T-cell (primary cell): ENCODE results near the gene B4GALT2. TPM values are rescaled to one million over a fixed set of nuclear protein-coding genes. Genes with fewer than 3 reads are reported as not detected.

ENCODE experiments used
- ATAC-seq, 4 experiments: fragments of 200-7000 bp in 3 of 4; fragments of 150-1000 bp in 1 of 4; cut with Tn5 transposase; replicated peaks in 1 of 4; 1 replicate in 3 of 4; 2 replicates in 1 of 4; pipeline ENCODE4 v1.10.0; 2021; ENCODE audit warnings: moderate library complexity in 3 of 4, mild to moderate bottlenecking in 2 of 4, moderate number of reproducible peaks in 1 of 4
- CTCF ChIA-PET, 2 donors: fragments of 300-600 bp; sonication (Branson Sonifier 250); formaldehyde crosslinking; loops; one replicate each; lab custom pipeline; 2022; ENCODE audit warnings: antibody characterized with exemption in 2 of 2; lab: Charles Lee
- POLR2A ChIA-PET, 2 donors: fragments of 300-600 bp; sonication (Branson Sonifier 250); formaldehyde crosslinking; loops; one replicate each; lab custom pipeline; 2022; ENCODE audit warnings: antibody characterized with exemption in 2 of 2; lab: Charles Lee
- DNase-seq, 35 experiments: peaks; one replicate each; pipeline versions ENCODE4 v3.0.0 to v3.0.0-alpha.2; 2013 to 2023
- H3K27ac ChIP-seq: one replicate; pipeline ENCODE4 v1.5.1; 2013; ENCODE audit warnings: low read length
- H3K27me3 ChIP-seq, 2 experiments: replicated peaks in 1 of 2; 1 replicate in 1 of 2; 2 replicates in 1 of 2; pipeline versions ENCODE4 v1.6.1 to v1.7.0; 2013; ENCODE audit warnings: low read length in 1 of 2, mixed read lengths in 1 of 2; ENCODE audit not compliant: control insufficient read depth in 2 of 2, insufficient read depth in 2 of 2; ENCODE audit errors: extremely low read depth in 1 of 2
- H3K36me3 ChIP-seq, 2 donors: 1 replicate in 1 of 2; 2 replicates in 1 of 2; pipeline versions ENCODE4 v1.6.1 to v1.7.0; 2013; ENCODE audit warnings: low read length in 1 of 2; ENCODE audit not compliant: control insufficient read depth in 2 of 2, insufficient read depth in 1 of 2; ENCODE audit errors: extremely low read depth in 1 of 2
- H3K4me1 ChIP-seq, 2 experiments: 1 replicate in 1 of 2; 2 replicates in 1 of 2; pipeline versions ENCODE4 v1.6.1 to v1.7.0; 2013; ENCODE audit warnings: low read length in 2 of 2, mixed read lengths in 1 of 2; ENCODE audit not compliant: insufficient read depth in 2 of 2, control insufficient read depth in 1 of 2; ENCODE audit errors: extremely low read depth in 1 of 2
- H3K4me3 ChIP-seq, 2 donors: 1 replicate in 1 of 2; 2 replicates in 1 of 2; pipeline versions ENCODE4 v1.5.1 to v1.7.0; 2013; ENCODE audit warnings: mild to moderate bottlenecking in 2 of 2, low read length in 1 of 2, moderate library complexity in 1 of 2; ENCODE audit not compliant: control insufficient read depth in 1 of 2; ENCODE audit errors: extremely low read depth in 1 of 2
- H3K9me3 ChIP-seq: 2 replicates; pipeline ENCODE4 v1.7.0; 2013
- H3K27ac Mint-ChIP-seq, 2 donors: one replicate each; pipeline ENCODE4 v1.8.0; 2020 to 2021; ENCODE audit warnings: mild to moderate bottlenecking in 2 of 2, mixed read lengths in 2 of 2
- H3K27me3 Mint-ChIP-seq, 2 donors: one replicate each; pipeline ENCODE4 v1.8.0; 2021 to 2022; ENCODE audit warnings: mixed read lengths in 2 of 2
- H3K36me3 Mint-ChIP-seq: one replicate; pipeline ENCODE4 v1.8.0; 2021; ENCODE audit warnings: mixed read lengths
- H3K4me1 Mint-ChIP-seq, 3 donors: one replicate each; pipeline ENCODE4 v1.8.0; 2020 to 2022; ENCODE audit warnings: mixed read lengths in 3 of 3, mild to moderate bottlenecking in 1 of 3
- H3K4me3 Mint-ChIP-seq, 3 donors: one replicate each; pipeline ENCODE4 v1.8.0; 2020 to 2022; ENCODE audit warnings: mild to moderate bottlenecking in 3 of 3, mixed read lengths in 3 of 3, moderate library complexity in 3 of 3
- H3K9me3 Mint-ChIP-seq, 3 donors: one replicate each; pipeline ENCODE4 v1.8.0; 2020 to 2022; ENCODE audit warnings: mixed read lengths in 3 of 3
- WGBS: methylation state at CpG from one replicate; pipeline ENCODE4 v1.1.5; 2013; ENCODE audit warnings: missing lambda C conversion rate; ENCODE audit not compliant: insufficient coverage; 5-methylcytosine and 5-hydroxymethylcytosine counted together
- total RNA-seq, 35 experiments: library from RNA in 6 of 35; stranded (reverse) in 6 of 35; fragments of 120-200 nt in 1 of 35; gene quantifications; one replicate each; pipeline versions ENCODE4 v1.2.1 to v1.2.4 and lab custom pipeline; 2013 to 2026

B4GALT2 gene
- total RNA-seq, 5 donors from 2014 or later (not counting 1 experiment from before 2014, with no cell fraction given), result 1.2 to 5.3 (median 3.1) TPM

- Histone ChIP-seq H3K4me3 (no peak overlapping the region), H3K36me3 (peaks cover 3 to 27% of the 10 kb centered on the region in 2 donors), H3K4me1 (peaks cover 13 to 48% of the 10 kb centered on the region in 2 experiments), H3K27ac (no peak overlapping the region), H3K9me3 (no peaks in the 10 kb centered on the region), H3K27me3 (peaks cover 0 to 28% of the 10 kb centered on the region in 2 experiments)
- Mint-ChIP-seq H3K36me3 (peaks cover 20% of the 10 kb centered on the region), H3K27ac (peak overlapping the region in 1 of 2 donors; percentile 12), H3K4me3 (peak overlapping the region; percentile 37 to 90 (median 88)), H3K4me1 (peaks cover 41 to 56% (median 51%) of the 10 kb centered on the region in 3 donors), H3K27me3 (peaks cover 0 to 5% of the 10 kb centered on the region in 2 donors), H3K9me3 (no peaks in the 10 kb centered on the region)
- 99% methylated on average over 4 of the region's 9 CpGs for WGBS
- POLR2A ChIA-PET, result no interaction called here
- ATAC-seq, result no peak
- no peak for DNase-seq
- CTCF ChIA-PET, result interaction anchor here (0.6 to 0.9 kb wide), 2 partner anchors 59 to 62 kb away, joined by 3 to 4 read pairs; no protein-coding TSS in a partner anchor
Observed at GRCh38 chr1:43977376-43978263, 1.4 kb upstream of the B4GALT2 start.

DNA sequence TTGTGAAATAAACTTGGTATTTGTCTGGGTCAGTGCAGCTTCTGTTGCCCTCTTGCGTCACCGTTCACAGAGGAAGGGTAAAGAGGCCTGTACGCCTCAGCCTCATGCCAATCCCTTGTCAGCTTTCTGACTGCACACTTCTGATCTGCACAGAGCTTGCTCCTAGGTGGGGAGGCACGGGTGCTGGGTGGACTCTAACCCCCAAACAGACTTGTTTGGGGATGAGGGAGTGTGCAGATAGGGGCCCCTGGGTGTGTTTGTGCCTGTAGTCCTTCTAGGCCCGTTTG, 803 bp upstream of the B4GALT2 start:
- H3K27ac Mint-ChIP-seq, result no peak overlapping the region
- peaks cover 0 to 5% of the 10 kb centered on the region in 2 donors for H3K27me3 Mint-ChIP-seq
- Histone ChIP-seq H3K27me3 (peaks cover 0 to 28% of the 10 kb centered on the region in 2 experiments), H3K27ac (no peak overlapping the region), H3K4me1 (peaks cover 13 to 48% of the 10 kb centered on the region in 2 experiments), H3K9me3 (no peaks in the 10 kb centered on the region), H3K4me3 (no peak overlapping the region), H3K36me3 (peaks cover 3 to 25% of the 10 kb centered on the region in 2 donors)
- ChIA-PET POLR2A (no interaction called here), CTCF (no interaction called here)
- ATAC-seq (no peak), DNase-seq (no peak)
- H3K36me3 Mint-ChIP-seq, result peaks cover 20% of the 10 kb centered on the region
- H3K9me3 Mint-ChIP-seq, result no peaks in the 10 kb centered on the region
- peaks cover 39 to 54% (median 51%) of the 10 kb centered on the region in 3 donors for H3K4me1 Mint-ChIP-seq
- 85% methylated on average over 2 of the region's 5 CpGs for WGBS
- H3K4me3 Mint-ChIP-seq, result peak overlapping the region; percentile 73 to 88 (median 76)

- peak overlapping the region in 1 of 2 donors; percentile 24 for H3K4me3 ChIP-seq
- Mint-ChIP-seq H3K36me3 (peaks cover 20% of the 10 kb centered on the region), H3K4me1 (peaks cover 29 to 44% (median 44%) of the 10 kb centered on the region in 3 donors), H3K9me3 (no peaks in the 10 kb centered on the region), H3K27me3 (peaks cover 0 to 5% of the 10 kb centered on the region in 2 donors), H3K27ac (no peak overlapping the region), H3K4me3 (peak overlapping the region in 1 of 3 donors; percentile 79)
- H3K9me3 ChIP-seq, result no peaks in the 10 kb centered on the region
- no peak for ATAC-seq
- H3K36me3 ChIP-seq, result peaks cover 3 to 25% of the 10 kb centered on the region in 2 donors
- no peak for DNase-seq
- no peak overlapping the region for H3K27ac ChIP-seq
- WGBS, result under 1% methylated on average over 45 of the region's 45 CpGs
- ChIA-PET CTCF (no interaction called here), POLR2A (no interaction called here)
- peaks cover 0 to 28% of the 10 kb centered on the region in 2 experiments for H3K27me3 ChIP-seq
- H3K4me1 ChIP-seq, result peaks cover 10 to 41% of the 10 kb centered on the region in 2 experiments
Observed at GRCh38 chr1:43979261-43979527, 184 bp downstream of the B4GALT2 start.

GRCh38 chr1:43979528-43980254, 681 bp downstream of the B4GALT2 start:
- no peak overlapping the region for H3K27ac ChIP-seq
- POLR2A ChIA-PET, result no interaction called here
- Mint-ChIP-seq H3K27ac (peak overlapping the region; percentile 40 to 45), H3K4me1 (peaks cover 25 to 42% (median 41%) of the 10 kb centered on the region in 3 donors), H3K9me3 (no peaks in the 10 kb centered on the region), H3K27me3 (peaks cover 0 to 5% of the 10 kb centered on the region in 2 donors), H3K4me3 (peak overlapping the region; percentile 76 to 86 (median 79)), H3K36me3 (peaks cover 20% of the 10 kb centered on the region)
- peaks cover 10 to 39% of the 10 kb centered on the region in 2 experiments for H3K4me1 ChIP-seq
- CTCF ChIA-PET, result no interaction called here
- 8% methylated on average over 29 of the region's 45 CpGs for WGBS
- DNase-seq (peak in 1 of 35 experiments; percentile 28), ATAC-seq (no peak)
- H3K9me3 ChIP-seq, result no peaks in the 10 kb centered on the region
- H3K36me3 ChIP-seq, result peaks cover 3 to 25% of the 10 kb centered on the region in 2 donors
- H3K4me3 ChIP-seq, result peak overlapping the region; percentile 24 to 25
- peaks cover 0 to 28% of the 10 kb centered on the region in 2 experiments for H3K27me3 ChIP-seq

DNA sequence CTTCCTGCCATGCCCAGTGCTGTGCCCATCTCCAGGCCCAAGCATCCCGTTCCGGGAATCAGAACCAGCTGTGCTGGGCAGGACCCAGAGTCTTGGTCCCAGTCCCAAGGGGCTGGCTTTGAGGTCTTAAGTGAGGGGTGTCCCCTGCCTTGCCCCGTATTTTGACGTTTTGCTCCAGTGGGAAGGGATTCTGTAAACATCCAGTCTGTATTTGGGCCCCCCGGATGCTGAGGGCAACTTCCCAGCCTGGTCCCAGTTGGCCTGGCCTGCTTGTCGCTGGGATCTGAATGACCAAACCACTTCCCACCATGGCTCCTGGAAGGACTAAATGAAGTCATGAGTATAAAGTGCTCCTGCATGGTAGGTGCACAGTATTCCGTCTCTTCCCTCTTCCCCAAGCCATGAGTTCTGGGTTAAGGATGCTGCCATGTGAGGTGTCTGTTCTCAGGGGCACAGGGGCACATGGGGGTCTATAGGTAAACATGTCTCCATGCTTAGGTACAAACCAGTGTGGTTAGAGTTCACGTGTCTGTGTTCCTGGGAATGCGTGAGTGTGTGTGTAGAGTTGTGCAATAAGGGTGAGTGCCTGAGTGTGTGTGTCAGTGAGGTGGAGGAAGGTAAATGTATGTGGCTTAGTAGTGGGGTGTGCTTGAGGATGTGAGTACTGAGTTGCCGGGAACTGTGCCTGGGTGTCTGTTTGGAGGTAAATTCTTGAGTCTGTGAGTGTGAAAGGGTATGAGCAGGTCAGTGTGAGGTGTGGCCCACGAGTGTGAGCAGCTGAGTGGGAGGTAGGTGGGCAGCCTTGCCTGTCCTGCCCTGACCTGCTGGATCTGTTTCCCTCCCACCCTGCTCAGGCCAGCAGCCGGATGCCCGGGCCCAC, 1.5 kb downstream of the B4GALT2 start:
- Histone ChIP-seq H3K9me3 (no peaks in the 10 kb centered on the region), H3K4me3 (no peak overlapping the region), H3K4me1 (peaks cover 10 to 34% of the 10 kb centered on the region in 2 experiments), H3K27ac (no peak overlapping the region), H3K27me3 (peaks cover 0 to 28% of the 10 kb centered on the region in 2 experiments), H3K36me3 (peaks cover 3 to 25% of the 10 kb centered on the region in 2 donors)
- ATAC-seq, result no peak
- WGBS, result 84% methylated on average over 9 of the region's 13 CpGs
- POLR2A ChIA-PET, result no interaction called here
- Mint-ChIP-seq H3K9me3 (no peaks in the 10 kb centered on the region), H3K4me1 (peaks cover 25 to 41% (median 41%) of the 10 kb centered on the region in 3 donors), H3K4me3 (peak overlapping the region; percentile 76 to 86 (median 79)), H3K36me3 (peaks cover 20% of the 10 kb centered on the region), H3K27ac (peak overlapping the region in 1 of 2 donors; percentile 2), H3K27me3 (peaks cover 0 to 5% of the 10 kb centered on the region in 2 donors)
- DNase-seq, result no peak
- CTCF ChIA-PET, result no interaction called here

DNA sequence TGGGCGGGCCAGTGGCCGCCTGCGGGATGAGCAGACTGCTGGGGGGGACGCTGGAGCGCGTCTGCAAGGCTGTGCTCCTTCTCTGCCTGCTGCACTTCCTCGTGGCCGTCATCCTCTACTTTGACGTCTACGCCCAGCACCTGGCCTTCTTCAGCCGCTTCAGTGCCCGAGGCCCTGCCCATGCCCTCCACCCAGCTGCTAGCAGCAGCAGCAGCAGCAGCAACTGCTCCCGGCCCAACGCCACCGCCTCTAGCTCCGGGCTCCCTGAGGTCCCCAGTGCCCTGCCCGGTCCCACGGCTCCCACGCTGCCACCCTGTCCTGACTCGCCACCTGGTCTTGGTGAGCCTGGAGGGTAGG, 2.1 kb downstream of the B4GALT2 start:
- H3K27ac Mint-ChIP-seq, result no peak overlapping the region
- Histone ChIP-seq H3K9me3 (no peaks in the 10 kb centered on the region), H3K4me1 (peaks cover 5 to 28% of the 10 kb centered on the region in 2 experiments), H3K27me3 (peaks cover 0 to 28% of the 10 kb centered on the region in 2 experiments), H3K4me3 (no peak overlapping the region), H3K27ac (no peak overlapping the region), H3K36me3 (peaks cover 3 to 23% of the 10 kb centered on the region in 2 donors)
- H3K4me3 Mint-ChIP-seq, result peak overlapping the region in 1 of 3 donors; percentile 79
- ATAC-seq (no peak), DNase-seq (no peak)
- WGBS, result 93% methylated on average over 19 of the region's 20 CpGs
- peaks cover 0 to 5% of the 10 kb centered on the region in 2 donors for H3K27me3 Mint-ChIP-seq
- H3K9me3 Mint-ChIP-seq, result no peaks in the 10 kb centered on the region
- CTCF ChIA-PET, result no interaction called here
- POLR2A ChIA-PET, result no interaction called here
- peaks cover 20 to 35% (median 35%) of the 10 kb centered on the region in 3 donors for H3K4me1 Mint-ChIP-seq
- peaks cover 20% of the 10 kb centered on the region for H3K36me3 Mint-ChIP-seq
